ENCODE results near the gene UGT1A10. TPM values are rescaled to one million over a fixed set of nuclear protein-coding genes. Genes with fewer than 3 reads are reported as not detected.

The UGT1A10 gene
- total and polyA plus RNA-seq, 10 of the 15 experiments (the other 5 are each of a cell fraction or from before 2014, with no cell fraction given), result not detected

DNA sequence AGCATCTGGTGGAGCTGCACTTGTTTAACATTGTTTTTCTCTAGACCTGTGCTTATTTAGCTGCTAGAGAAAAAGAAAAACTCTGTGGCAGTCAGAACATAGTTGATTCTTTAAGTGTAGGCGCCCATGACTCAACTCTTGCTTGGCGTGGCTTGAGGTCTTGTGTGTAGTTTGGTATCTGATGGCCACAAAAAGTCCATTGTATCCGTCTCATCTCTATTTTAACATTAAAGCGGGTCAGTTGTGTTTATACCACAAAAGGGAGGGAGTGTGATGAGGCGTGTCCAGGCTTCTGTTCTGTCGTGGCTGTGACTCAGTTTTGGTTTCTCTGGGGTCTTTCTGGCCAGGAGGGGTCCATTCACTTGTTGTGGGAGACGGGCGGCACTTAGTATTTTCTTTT is 43.0 kb upstream of the UGT1A10 start (continued):
- TF ChIP-seq PAX5 (IDR thresholded peaks at IDR 0.05; ENCODE audit: borderline replicate concordance, low read depth, low read length), result peak; percentile 87
- TF ChIP-seq CBFB (IDR thresholded peaks at IDR 0.05; ENCODE audit: low read depth), result peak; percentile 54; the same call in 1 of the 2 replicates
- TF ChIP-seq IRF4 (IDR thresholded peaks at IDR 0.05; ENCODE audit: low read depth, low read length), result peak; percentile 53; the same call in 1 of the 2 replicates
- TF ChIP-seq RUNX3 (IDR thresholded peaks at IDR 0.05; ENCODE audit: low read length), result peak; percentile 93
- peak in 1 of 2 experiments; percentile 48; a peak in 1 of 4 replicates for TF ChIP-seq EP300 (IDR thresholded peaks at IDR 0.05; ENCODE audit: borderline replicate concordance in 1 of 2, control insufficient read depth in 1 of 2, low read depth in 2 of 2, low read length in 2 of 2)
- no peak for TF ChIP-seq RBBP5 (conservative IDR thresholded peaks at IDR 0.05)

DNA sequence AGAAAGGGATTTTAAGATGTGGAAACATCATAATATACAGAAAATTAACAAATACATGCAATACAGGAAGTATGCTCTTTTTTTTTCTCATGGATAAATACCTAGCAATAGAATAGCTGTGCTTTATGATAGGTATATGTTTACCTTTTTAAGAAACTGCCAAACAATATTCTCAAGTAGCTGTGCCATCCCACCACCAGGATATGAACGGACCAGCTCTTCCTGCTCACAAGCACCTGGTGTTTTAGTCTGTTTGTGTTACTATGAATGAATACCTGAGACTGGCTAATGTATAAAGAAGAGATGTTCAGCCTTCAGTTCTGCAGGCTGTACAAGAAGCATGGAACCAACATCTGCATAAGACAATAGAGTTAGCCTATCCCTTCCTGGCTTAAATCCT is 38.7 kb upstream of the UGT1A10 start:
- Histone ChIP-seq H3K9ac (ENCODE audit: control insufficient read depth, insufficient read depth, low read length) (no peak overlapping the region), H3K4me3 (no peak overlapping the region), H3K79me2 (ENCODE audit: control insufficient read depth, insufficient read depth, low read length) (no peaks in the 10 kb centered on the region), H3K4me2 (ENCODE audit: control insufficient read depth, insufficient read depth) (no peak overlapping the region), H3K27me3 (replicated peaks in 1 of 2; ENCODE audit: control insufficient read depth in 2 of 2, insufficient read depth in 2 of 2, low read length in 1 of 2) (no peaks in the 10 kb centered on the region; a peak in 1 of 4 replicates), H3K4me1 (ENCODE audit: control insufficient read depth, insufficient read depth, low read length) (peaks cover 9% of the 10 kb centered on the region), H2AFZ (ENCODE audit: control insufficient read depth, low read depth, low read length) (no peak overlapping the region), H3K9me3 (replicated peaks; ENCODE audit: control insufficient read depth, insufficient read depth, low read length) (peaks cover 2% of the 10 kb centered on the region; the same call in 1 of the 3 replicates), H4K20me1 (ENCODE audit: control insufficient read depth, insufficient read depth) (no peaks in the 10 kb centered on the region), H3K36me3 (ENCODE audit: control insufficient read depth in 2 of 2, insufficient read depth in 2 of 2, low read length in 1 of 2) (no peaks in the 10 kb centered on the region), H3K27ac (ENCODE audit: control insufficient read depth, insufficient read depth) (no peak overlapping the region)
- ATAC-seq, result no peak
- POLR2A ChIA-PET, result interaction anchor here (0.6 kb wide), 1 partner anchor 25 kb away, joined by 10 read pairs; no protein-coding TSS in a partner anchor
- DNase-seq (ENCODE audit: low read depth, low spot score), result no peak
- intact Hi-C loops (cut with micrococcal nuclease; ENCODE audit: unreplicated experiment) (no loop called here), in situ Hi-C loops (cut with MboI) (no loop called here)
- CTCF ChIA-PET, result interaction anchor here (0.5 to 1.1 kb wide), 5 partner anchors 40 to 1569 kb away, joined by 3 to 4 read pairs (median 3); no protein-coding TSS in a partner anchor
- no peak for FAIRE-seq
- 45% methylated on average over 1 of the region's 1 CpG for WGBS (ENCODE audit: insufficient coverage, insufficient replicate concordance, low lambda C conversion rate, missing lambda C conversion rate)
- RAD21 ChIA-PET (ENCODE audit: unreplicated experiment), result interaction anchor here (0.7 kb wide), 1 partner anchor 113 kb away, joined by 3 read pairs; no protein-coding TSS in a partner anchor
- BruUV-seq (replicated peaks), result no TSS peak
- SMC1A ChIA-PET (ENCODE audit: uncharacterized antibody, unreplicated experiment), result interaction anchor here (0.9 to 1.2 kb wide), 5 partner anchors 15 to 281 kb away, joined by 3 to 5 read pairs (median 3); no protein-coding TSS in a partner anchor
- TF ChIP-seq, protein P1, sequence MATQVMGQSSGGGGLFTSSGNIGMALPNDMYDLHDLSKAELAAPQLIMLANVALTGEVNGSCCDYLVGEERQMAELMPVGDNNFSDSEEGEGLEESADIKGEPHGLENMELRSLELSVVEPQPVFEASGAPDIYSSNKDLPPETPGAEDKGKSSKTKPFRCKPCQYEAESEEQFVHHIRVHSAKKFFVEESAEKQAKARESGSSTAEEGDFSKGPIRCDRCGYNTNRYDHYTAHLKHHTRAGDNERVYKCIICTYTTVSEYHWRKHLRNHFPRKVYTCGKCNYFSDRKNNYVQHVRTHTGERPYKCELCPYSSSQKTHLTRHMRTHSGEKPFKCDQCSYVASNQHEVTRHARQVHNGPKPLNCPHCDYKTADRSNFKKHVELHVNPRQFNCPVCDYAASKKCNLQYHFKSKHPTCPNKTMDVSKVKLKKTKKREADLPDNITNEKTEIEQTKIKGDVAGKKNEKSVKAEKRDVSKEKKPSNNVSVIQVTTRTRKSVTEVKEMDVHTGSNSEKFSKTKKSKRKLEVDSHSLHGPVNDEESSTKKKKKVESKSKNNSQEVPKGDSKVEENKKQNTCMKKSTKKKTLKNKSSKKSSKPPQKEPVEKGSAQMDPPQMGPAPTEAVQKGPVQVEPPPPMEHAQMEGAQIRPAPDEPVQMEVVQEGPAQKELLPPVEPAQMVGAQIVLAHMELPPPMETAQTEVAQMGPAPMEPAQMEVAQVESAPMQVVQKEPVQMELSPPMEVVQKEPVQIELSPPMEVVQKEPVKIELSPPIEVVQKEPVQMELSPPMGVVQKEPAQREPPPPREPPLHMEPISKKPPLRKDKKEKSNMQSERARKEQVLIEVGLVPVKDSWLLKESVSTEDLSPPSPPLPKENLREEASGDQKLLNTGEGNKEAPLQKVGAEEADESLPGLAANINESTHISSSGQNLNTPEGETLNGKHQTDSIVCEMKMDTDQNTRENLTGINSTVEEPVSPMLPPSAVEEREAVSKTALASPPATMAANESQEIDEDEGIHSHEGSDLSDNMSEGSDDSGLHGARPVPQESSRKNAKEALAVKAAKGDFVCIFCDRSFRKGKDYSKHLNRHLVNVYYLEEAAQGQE (IDR thresholded peaks at IDR 0.05; ENCODE audit: low read depth, low read length), result no peak
- TF ChIP-seq, protein P2, sequence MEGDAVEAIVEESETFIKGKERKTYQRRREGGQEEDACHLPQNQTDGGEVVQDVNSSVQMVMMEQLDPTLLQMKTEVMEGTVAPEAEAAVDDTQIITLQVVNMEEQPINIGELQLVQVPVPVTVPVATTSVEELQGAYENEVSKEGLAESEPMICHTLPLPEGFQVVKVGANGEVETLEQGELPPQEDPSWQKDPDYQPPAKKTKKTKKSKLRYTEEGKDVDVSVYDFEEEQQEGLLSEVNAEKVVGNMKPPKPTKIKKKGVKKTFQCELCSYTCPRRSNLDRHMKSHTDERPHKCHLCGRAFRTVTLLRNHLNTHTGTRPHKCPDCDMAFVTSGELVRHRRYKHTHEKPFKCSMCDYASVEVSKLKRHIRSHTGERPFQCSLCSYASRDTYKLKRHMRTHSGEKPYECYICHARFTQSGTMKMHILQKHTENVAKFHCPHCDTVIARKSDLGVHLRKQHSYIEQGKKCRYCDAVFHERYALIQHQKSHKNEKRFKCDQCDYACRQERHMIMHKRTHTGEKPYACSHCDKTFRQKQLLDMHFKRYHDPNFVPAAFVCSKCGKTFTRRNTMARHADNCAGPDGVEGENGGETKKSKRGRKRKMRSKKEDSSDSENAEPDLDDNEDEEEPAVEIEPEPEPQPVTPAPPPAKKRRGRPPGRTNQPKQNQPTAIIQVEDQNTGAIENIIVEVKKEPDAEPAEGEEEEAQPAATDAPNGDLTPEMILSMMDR (IDR thresholded peaks at IDR 0.05 in 2 of 3, conservative IDR thresholded peaks at IDR 0.05 in 1 of 3; ENCODE audit: control insufficient read depth in 2 of 3, extremely low read depth in 1 of 3, insufficient read depth in 1 of 3, low read depth in 3 of 3, low read length in 3 of 3), result no peak
- TF ChIP-seq, protein P3, sequence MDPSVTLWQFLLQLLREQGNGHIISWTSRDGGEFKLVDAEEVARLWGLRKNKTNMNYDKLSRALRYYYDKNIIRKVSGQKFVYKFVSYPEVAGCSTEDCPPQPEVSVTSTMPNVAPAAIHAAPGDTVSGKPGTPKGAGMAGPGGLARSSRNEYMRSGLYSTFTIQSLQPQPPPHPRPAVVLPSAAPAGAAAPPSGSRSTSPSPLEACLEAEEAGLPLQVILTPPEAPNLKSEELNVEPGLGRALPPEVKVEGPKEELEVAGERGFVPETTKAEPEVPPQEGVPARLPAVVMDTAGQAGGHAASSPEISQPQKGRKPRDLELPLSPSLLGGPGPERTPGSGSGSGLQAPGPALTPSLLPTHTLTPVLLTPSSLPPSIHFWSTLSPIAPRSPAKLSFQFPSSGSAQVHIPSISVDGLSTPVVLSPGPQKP (IDR thresholded peaks at IDR 0.05; ENCODE audit: low read depth, low read length), result no peak
- TF ChIP-seq SIX5 (IDR thresholded peaks at IDR 0.05; ENCODE audit: low read depth, low read length, severe bottlenecking), result no peak
- no peak for TF ChIP-seq POLR2AphosphoS5 (IDR thresholded peaks at IDR 0.05; ENCODE audit: low read length)
- TF ChIP-seq SMAD1 (IDR thresholded peaks at IDR 0.05; ENCODE audit: low read depth, partially characterized antibody), result no peak
- TF ChIP-seq STAT3 (IDR thresholded peaks at IDR 0.05; ENCODE audit: low read depth, low read length), result no peak
- TF ChIP-seq CREM (IDR thresholded peaks at IDR 0.05; ENCODE audit: low read depth), result no peak
- TF ChIP-seq IRF4 (IDR thresholded peaks at IDR 0.05; ENCODE audit: low read depth, low read length), result no peak
- TF ChIP-seq, protein P4, sequence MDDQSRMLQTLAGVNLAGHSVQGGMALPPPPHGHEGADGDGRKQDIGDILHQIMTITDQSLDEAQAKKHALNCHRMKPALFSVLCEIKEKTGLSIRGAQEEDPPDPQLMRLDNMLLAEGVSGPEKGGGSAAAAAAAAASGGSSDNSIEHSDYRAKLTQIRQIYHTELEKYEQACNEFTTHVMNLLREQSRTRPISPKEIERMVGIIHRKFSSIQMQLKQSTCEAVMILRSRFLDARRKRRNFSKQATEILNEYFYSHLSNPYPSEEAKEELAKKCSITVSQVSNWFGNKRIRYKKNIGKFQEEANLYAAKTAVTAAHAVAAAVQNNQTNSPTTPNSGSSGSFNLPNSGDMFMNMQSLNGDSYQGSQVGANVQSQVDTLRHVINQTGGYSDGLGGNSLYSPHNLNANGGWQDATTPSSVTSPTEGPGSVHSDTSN (IDR thresholded peaks at IDR 0.05; ENCODE audit: insufficient replicate concordance, low read depth, low read length), result no peak

All from GM12878 (cell line).